MM.1S (cell line): ENCODE data around the gene OR2G2.

Experiments
- EZH2 ChIP-seq: fragments of 300-600 bp; sonication (generic); optimal IDR thresholded peaks from 2 replicates; pipeline ENCODE3; 2017; ENCODE audit warnings: low read depth, mild to moderate bottlenecking, antibody characterized with exemption, low read length, mixed read lengths
- EZH2phosphoT487 ChIP-seq: fragments of 300-600 bp; sonication (generic); IDR thresholded peaks from 2 replicates; pipeline ENCODE4 v1.6.1; 2018; ENCODE audit warnings: antibody characterized with exemption, low read length

DNA sequence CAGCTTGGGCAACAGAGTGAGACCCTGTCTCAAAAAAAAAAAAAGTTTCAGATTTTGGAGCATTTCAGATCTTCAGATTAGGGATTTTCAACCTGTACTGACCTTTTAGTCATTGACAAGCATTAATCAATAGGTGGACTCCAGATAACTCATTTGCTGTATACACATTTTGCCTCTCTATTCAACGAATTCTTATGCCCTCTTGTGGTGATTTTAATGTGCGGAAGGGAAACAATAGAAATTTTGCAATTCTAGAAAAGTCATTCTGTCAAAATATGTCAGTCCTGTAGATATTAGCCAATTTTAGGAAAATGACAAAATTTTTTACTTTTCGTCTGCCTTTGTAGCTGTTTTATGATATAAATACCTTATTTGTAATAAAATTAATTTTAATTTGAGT lies 11.6 kb upstream of the OR2G2 start:
- TF ChIP-seq EZH2phosphoT487 (no peak), EZH2 (no peak)
